ENCODE data around the gene HAUS6. TPM values are rescaled to one million over a fixed set of nuclear protein-coding genes. Genes with fewer than 3 reads are reported as not detected.

Gene HAUS6
- total RNA-seq, 1 donor from 2014 or later, result 15.3 TPM

- ChIA-PET CTCF (interaction anchor here (0.9 to 4.9 kb wide), 6 partner anchors 36 to 380 kb away, joined by 3 to 29 read pairs (median 4); partner anchors contain the start of gene RRAGA), POLR2A (interaction anchor here (0.7 kb wide), 1 partner anchor 276 kb away, joined by 3 read pairs; no protein-coding TSS in a partner anchor)
- H3K4me1 Mint-ChIP-seq, result no peaks in the 10 kb centered on the region
- intact Hi-C loops (cut with micrococcal nuclease), result loop anchor here (1.0 kb wide), 2 partner anchors 89 to 372 kb away; no protein-coding TSS in a partner anchor
- ATAC-seq (ENCODE audit: low read depth) (peak; percentile 45), DNase-seq (no peak)
- H3K9me3 Mint-ChIP-seq, result no peaks in the 10 kb centered on the region
- no peak for TF ChIP-seq CTCF (IDR thresholded peaks at IDR 0.05)
- no peak overlapping the region for H3K27ac Mint-ChIP-seq
- H3K4me3 Mint-ChIP-seq, result no peak overlapping the region
- peaks cover 69% of the 10 kb centered on the region for H3K36me3 Mint-ChIP-seq (ENCODE audit: low read depth)
- H3K27me3 Mint-ChIP-seq, result no peaks in the 10 kb centered on the region
These were observed 17.4 kb downstream of the HAUS6 start for GRCh38 chr9:19085295-19085694.

- H3K4me3 Mint-ChIP-seq, result no peak overlapping the region
- no peaks in the 10 kb centered on the region for H3K27me3 Mint-ChIP-seq
- no peaks in the 10 kb centered on the region for H3K9me3 Mint-ChIP-seq
- ATAC-seq (ENCODE audit: low read depth) (no peak), DNase-seq (no peak)
- H3K27ac Mint-ChIP-seq, result no peak overlapping the region
- ChIA-PET POLR2A (no interaction called here), CTCF (no interaction called here)
- H3K4me1 Mint-ChIP-seq, result no peaks in the 10 kb centered on the region
- no peak for TF ChIP-seq CTCF (IDR thresholded peaks at IDR 0.05)
- peaks cover 61% of the 10 kb centered on the region for H3K36me3 Mint-ChIP-seq (ENCODE audit: low read depth)
- intact Hi-C loops (cut with micrococcal nuclease), result no loop called here
These were observed 27.9 kb downstream of the HAUS6 start for GRCh38 chr9:19074836-19075235.

- Mint-ChIP-seq H3K4me3 (no peak overlapping the region), H3K9me3 (no peaks in the 10 kb centered on the region), H3K27ac (no peak overlapping the region), H3K4me1 (no peaks in the 10 kb centered on the region), H3K36me3 (ENCODE audit: low read depth) (peaks cover 62% of the 10 kb centered on the region), H3K27me3 (no peaks in the 10 kb centered on the region)
- intact Hi-C loops (cut with micrococcal nuclease), result no loop called here
- DNase-seq (no peak), ATAC-seq (ENCODE audit: low read depth) (no peak)
- TF ChIP-seq CTCF (IDR thresholded peaks at IDR 0.05), result no peak
- POLR2A ChIA-PET, result no interaction called here
- CTCF ChIA-PET, result interaction anchor here (1.4 kb wide), 1 partner anchor 25 kb away, joined by 3 read pairs; the partner anchor contains the start of gene RRAGA
These were observed 28.5 kb downstream of the HAUS6 start for GRCh38 chr9:19074229-19074628.

GRCh38 chr9:19057033-19057432 lies 45.7 kb downstream of the HAUS6 start:
- CTCF ChIA-PET, result interaction anchor here (0.9 kb wide), 1 partner anchor 117 kb away, joined by 4 read pairs; no protein-coding TSS in a partner anchor
- TF ChIP-seq CTCF (IDR thresholded peaks at IDR 0.05), result no peak
- H3K27ac Mint-ChIP-seq, result no peak overlapping the region
- no peak for ATAC-seq (ENCODE audit: low read depth)
- intact Hi-C loops (cut with micrococcal nuclease), result no loop called here
- H3K4me3 Mint-ChIP-seq, result no peak overlapping the region
- peaks cover 60% of the 10 kb centered on the region for H3K36me3 Mint-ChIP-seq (ENCODE audit: low read depth)
- H3K27me3 Mint-ChIP-seq, result no peaks in the 10 kb centered on the region
- H3K4me1 Mint-ChIP-seq, result peaks cover 4% of the 10 kb centered on the region
- no peaks in the 10 kb centered on the region for H3K9me3 Mint-ChIP-seq
- POLR2A ChIA-PET, result no interaction called here
- DNase-seq, result no peak

- TF ChIP-seq CTCF (IDR thresholded peaks at IDR 0.05), result no peak
- Mint-ChIP-seq H3K36me3 (ENCODE audit: low read depth) (peaks cover 16% of the 10 kb centered on the region), H3K9me3 (no peaks in the 10 kb centered on the region), H3K27ac (peak overlapping the region; percentile 97), H3K4me1 (peaks cover 46% of the 10 kb centered on the region), H3K27me3 (no peaks in the 10 kb centered on the region), H3K4me3 (peak overlapping the region; percentile 91)
- POLR2A ChIA-PET, result interaction anchor here (0.8 to 2.3 kb wide), 3 partner anchors 78 to 329 kb away, joined by 3 to 19 read pairs (median 4); partner anchors contain the start of gene RPS6
- CTCF ChIA-PET, result interaction anchor here (1.6 to 2.9 kb wide), 3 partner anchors 123 to 414 kb away, joined by 5 to 26 read pairs (median 26); no protein-coding TSS in a partner anchor
- DNase-seq (no peak), ATAC-seq (ENCODE audit: low read depth) (no peak)
- intact Hi-C loops (cut with micrococcal nuclease), result no loop called here
These were observed 51.8 kb downstream of the HAUS6 start for GRCh38 chr9:19050637-19051591.
